ENCODE data around the gene MRPL10. TPM values are rescaled to one million over a fixed set of nuclear protein-coding genes. Genes with fewer than 3 reads are reported as not detected.

MRPL10 gene
- total and polyA plus RNA-seq, 2 donors (not counting 3 experiments of a cell fraction or from before 2014, with no cell fraction given), result 43.4 to 84.0 TPM

- intact Hi-C loops (cut with micrococcal nuclease) (no loop called here), dilution Hi-C loops (cut with MboI; ENCODE audit: extremely low pct_ligation_motif_present, low sequenced_read_pairs) (no loop called here)
- no peak overlapping the region for H3K4me2 ChIP-seq (ENCODE audit: insufficient read depth, low read length)
- H4K20me1 ChIP-seq (replicated peaks; ENCODE audit: control insufficient read depth, extremely low read depth, insufficient read depth, low read length), result no peaks in the 10 kb centered on the region
- H3K9me1 ChIP-seq (replicated peaks; ENCODE audit: control insufficient read depth, extremely low read depth, insufficient read depth, low read length), result no peaks in the 10 kb centered on the region
- H3K9me3 ChIP-seq (replicated peaks; ENCODE audit: control insufficient read depth, insufficient read depth, low read length), result no peaks in the 10 kb centered on the region
- BruUV-seq (replicated peaks), result no TSS peak
- no peaks in the 10 kb centered on the region for H3K79me2 ChIP-seq (ENCODE audit: control insufficient read depth, insufficient read depth, low read length)
- FAIRE-seq, result no peak
- DNase-seq (ENCODE audit: low read depth, low spot score), result no peak
- H3K4me1 ChIP-seq (ENCODE audit: control insufficient read depth, extremely low read depth, insufficient read depth, low read length), result peaks cover 9% of the 10 kb centered on the region
- TF ChIP-seq CTCF (IDR thresholded peaks at IDR 0.05; ENCODE audit: extremely low read depth in 1 of 2, insufficient read depth in 1 of 2, low read depth in 1 of 2, low read length in 2 of 2) (no peak), POLR2A (IDR thresholded peaks at IDR 0.05; ENCODE audit: low read depth, low read length) (no peak), FOS (IDR thresholded peaks at IDR 0.05; ENCODE audit: borderline replicate concordance, insufficient read depth, low read length) (no peak), MAX (IDR thresholded peaks at IDR 0.05; ENCODE audit: insufficient read depth, insufficient read length) (no peak), GATA2 (IDR thresholded peaks at IDR 0.05; ENCODE audit: insufficient read depth, insufficient read length, low read depth, low read length) (no peak), POLR2AphosphoS5 (IDR thresholded peaks at IDR 0.05; ENCODE audit: insufficient read depth, low read depth, low read length) (no peak), EZH2 (IDR thresholded peaks at IDR 0.05; ENCODE audit: borderline replicate concordance, low read depth, low read length, severe bottlenecking) (no peak), JUN (IDR thresholded peaks at IDR 0.05; ENCODE audit: borderline replicate concordance, insufficient read depth, insufficient read length, low read depth) (no peak), MYC (IDR thresholded peaks at IDR 0.05; ENCODE audit: low read depth, low read length) (no peak)
- no peak overlapping the region for H3K9ac ChIP-seq (replicated peaks; ENCODE audit: extremely low read depth, insufficient read depth, low read length)
- no peak overlapping the region for H3K4me3 ChIP-seq (replicated peaks in 1 of 3; ENCODE audit: insufficient read depth in 1 of 3, low read depth in 1 of 3, low read length in 3 of 3)
- ChIA-PET POLR2A (no interaction called here), CTCF (interaction anchor here (1.0 kb wide), 1 partner anchor 78 kb away, joined by 4 read pairs; no protein-coding TSS in a partner anchor)
- peaks cover 7 to 61% of the 10 kb centered on the region in 2 experiments for H3K36me3 ChIP-seq (ENCODE audit: control insufficient read depth in 2 of 2, extremely low read depth in 1 of 2, insufficient read depth in 2 of 2, low read length in 2 of 2)
- no peak overlapping the region for H3K27ac ChIP-seq (ENCODE audit: insufficient read depth, low read depth, low read length)
- H3K27me3 ChIP-seq (ENCODE audit: control insufficient read depth in 2 of 2, insufficient read depth in 2 of 2, low read length in 2 of 2), result no peaks in the 10 kb centered on the region
- no peak overlapping the region for H2AFZ ChIP-seq (ENCODE audit: low read depth, low read length)
Measured at GRCh38 chr17:47812146-47812920, 19.0 kb downstream of the MRPL10 start.
